PFSK-1 (cell line): Measurements from ENCODE around the gene LINGO3.

Experiments
- POLR2AphosphoS5 ChIP-seq: IDR thresholded peaks from 2 replicates; pipeline ENCODE4 v1.6.1; 2012; ENCODE audit warnings: low read depth, mild to moderate bottlenecking, control low read depth, low read length, moderate library complexity
- SIN3A ChIP-seq: IDR thresholded peaks from 2 replicates; pipeline ENCODE4 v1.6.1; 2012; ENCODE audit warnings: mild to moderate bottlenecking, low read length, moderate library complexity, borderline replicate concordance; ENCODE audit not compliant: insufficient read depth
- TF ChIP-seq, protein P1 (sequence below), 2 experiments: IDR thresholded peaks; 2 replicates each; pipeline versions ENCODE4 v1.6.1 to v1.8.0; 2011 to 2012; ENCODE audit warnings: low read depth in 2 of 2, low read length in 2 of 2, control low read depth in 1 of 2, inconsistent platforms in 1 of 2, mild to moderate bottlenecking in 1 of 2, moderate library complexity in 1 of 2; ENCODE audit not compliant: insufficient read depth in 1 of 2

DNA sequence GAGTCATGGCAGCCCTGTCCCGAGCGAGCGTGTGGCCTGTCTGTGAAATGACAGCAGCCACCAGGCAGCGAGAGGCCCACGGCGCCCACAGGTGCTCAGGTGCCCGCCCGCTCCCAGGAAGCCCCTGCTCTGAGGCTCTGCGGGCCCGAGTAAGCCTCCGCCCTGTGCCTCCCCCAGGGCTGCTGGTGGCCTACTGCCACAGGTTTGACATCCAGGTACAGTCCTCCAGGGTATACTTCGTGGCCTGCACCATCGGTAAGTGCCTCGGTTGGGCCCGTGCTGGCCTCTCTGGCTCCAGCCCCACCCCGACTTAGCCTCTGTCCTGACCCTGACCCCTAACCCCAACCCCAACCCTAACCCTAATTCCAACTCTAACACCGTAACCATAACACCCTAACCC, 37.1 kb upstream of the LINGO3 start:
- TF ChIP-seq POLR2AphosphoS5 (no peak), SIN3A (no peak)
- TF ChIP-seq, protein P1, sequence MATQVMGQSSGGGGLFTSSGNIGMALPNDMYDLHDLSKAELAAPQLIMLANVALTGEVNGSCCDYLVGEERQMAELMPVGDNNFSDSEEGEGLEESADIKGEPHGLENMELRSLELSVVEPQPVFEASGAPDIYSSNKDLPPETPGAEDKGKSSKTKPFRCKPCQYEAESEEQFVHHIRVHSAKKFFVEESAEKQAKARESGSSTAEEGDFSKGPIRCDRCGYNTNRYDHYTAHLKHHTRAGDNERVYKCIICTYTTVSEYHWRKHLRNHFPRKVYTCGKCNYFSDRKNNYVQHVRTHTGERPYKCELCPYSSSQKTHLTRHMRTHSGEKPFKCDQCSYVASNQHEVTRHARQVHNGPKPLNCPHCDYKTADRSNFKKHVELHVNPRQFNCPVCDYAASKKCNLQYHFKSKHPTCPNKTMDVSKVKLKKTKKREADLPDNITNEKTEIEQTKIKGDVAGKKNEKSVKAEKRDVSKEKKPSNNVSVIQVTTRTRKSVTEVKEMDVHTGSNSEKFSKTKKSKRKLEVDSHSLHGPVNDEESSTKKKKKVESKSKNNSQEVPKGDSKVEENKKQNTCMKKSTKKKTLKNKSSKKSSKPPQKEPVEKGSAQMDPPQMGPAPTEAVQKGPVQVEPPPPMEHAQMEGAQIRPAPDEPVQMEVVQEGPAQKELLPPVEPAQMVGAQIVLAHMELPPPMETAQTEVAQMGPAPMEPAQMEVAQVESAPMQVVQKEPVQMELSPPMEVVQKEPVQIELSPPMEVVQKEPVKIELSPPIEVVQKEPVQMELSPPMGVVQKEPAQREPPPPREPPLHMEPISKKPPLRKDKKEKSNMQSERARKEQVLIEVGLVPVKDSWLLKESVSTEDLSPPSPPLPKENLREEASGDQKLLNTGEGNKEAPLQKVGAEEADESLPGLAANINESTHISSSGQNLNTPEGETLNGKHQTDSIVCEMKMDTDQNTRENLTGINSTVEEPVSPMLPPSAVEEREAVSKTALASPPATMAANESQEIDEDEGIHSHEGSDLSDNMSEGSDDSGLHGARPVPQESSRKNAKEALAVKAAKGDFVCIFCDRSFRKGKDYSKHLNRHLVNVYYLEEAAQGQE (IDR thresholded peaks at IDR 0.05; ENCODE audit: insufficient read depth in 1 of 2, low read depth in 2 of 2, low read length in 2 of 2), result no peak
